ENCODE measurements around the gene SMAD1.

SMAD1 gene

DNA sequence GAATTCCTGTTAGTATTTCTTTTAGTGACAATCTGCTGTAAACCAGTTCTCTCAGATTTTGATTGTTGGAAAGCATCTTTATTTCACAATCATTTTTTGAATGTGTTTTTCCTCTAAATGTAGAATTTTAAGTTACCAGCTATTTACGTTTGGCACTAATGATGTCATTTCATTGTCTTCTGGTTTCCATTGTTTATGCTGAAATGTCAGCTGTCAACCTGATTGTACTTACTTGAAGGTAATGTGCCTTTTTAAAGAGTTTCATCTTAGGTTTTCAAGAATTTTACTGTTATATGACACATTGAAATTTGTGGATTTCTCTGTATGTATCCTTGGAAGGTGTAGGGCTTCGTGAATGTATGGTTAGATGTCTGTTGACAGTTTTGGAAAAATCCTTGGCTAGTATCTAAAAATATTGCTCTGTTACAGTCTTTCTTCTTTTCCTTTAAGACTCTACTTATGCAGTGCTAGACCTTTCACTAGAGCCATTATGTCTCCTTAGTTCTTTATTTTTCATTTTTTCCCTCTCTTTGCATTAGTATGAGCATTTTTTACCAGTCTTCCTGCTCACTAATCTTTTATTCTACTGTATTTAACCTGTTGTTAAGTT, 30.4 kb downstream of the SMAD1 start:
- Histone ChIP-seq H3K79me2 (ENCODE audit: low read length) (peaks cover 30% of the 10 kb centered on the region), H3K27me3 (replicated peaks; ENCODE audit: insufficient read depth, low read length) (no peaks in the 10 kb centered on the region)
- peak; percentile 20 for DNase-seq

DNA sequence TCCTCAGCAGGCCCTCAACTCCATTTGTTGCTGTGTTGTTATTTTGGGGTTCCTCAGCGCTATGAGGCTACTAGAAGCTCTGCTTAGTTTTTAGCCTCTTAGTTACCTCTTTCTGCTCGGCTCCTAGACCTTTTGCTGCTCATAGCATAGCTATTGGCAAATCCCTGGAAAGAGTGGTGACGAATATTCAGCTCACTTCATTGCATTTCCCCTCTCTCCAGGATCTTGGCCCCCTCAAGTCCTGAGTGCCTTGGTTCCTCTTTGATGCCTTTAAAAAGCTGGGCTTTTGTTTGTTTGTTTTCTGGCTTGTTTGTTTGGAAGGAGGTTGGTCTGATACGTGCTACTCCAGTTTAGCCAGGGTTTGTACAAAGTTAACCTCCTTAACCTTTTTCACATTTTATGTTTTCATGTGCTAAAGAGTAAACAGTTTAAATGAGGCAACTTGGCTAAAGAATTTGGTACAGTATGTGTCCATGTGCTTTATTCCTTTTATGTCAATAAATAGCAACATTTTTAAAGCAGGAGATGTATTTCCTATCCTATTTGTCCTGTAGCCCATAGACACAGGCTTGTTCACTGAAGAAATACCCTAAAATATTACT, 31.5 kb downstream of the SMAD1 start:
- Histone ChIP-seq H4K20me1 (ENCODE audit: insufficient read depth, low read length) (no peaks in the 10 kb centered on the region), H3K9me3 (replicated peaks; ENCODE audit: insufficient read depth, low read length) (0 out of 2 replicates have a peak, but pooled peaks cover 4% of the 10 kb centered on the region), H3K4me3 (ENCODE audit: low read length) (no peak overlapping the region), H3F3A (ENCODE audit: insufficient read depth, low read length) (no peaks in the 10 kb centered on the region), H3K36me3 (replicated peaks; ENCODE audit: insufficient read depth, low read length) (no peaks in the 10 kb centered on the region), H2AFZ (ENCODE audit: low read length) (no peak overlapping the region), H3K79me2 (ENCODE audit: low read length) (peaks cover 29% of the 10 kb centered on the region), H3K4me2 (ENCODE audit: low read depth, low read length) (no peak overlapping the region), H3K27me3 (replicated peaks; ENCODE audit: insufficient read depth, low read length) (no peaks in the 10 kb centered on the region), H3K4me1 (ENCODE audit: low read length) (no peaks in the 10 kb centered on the region), H3K9ac (ENCODE audit: low read length) (no peak overlapping the region), H3K27ac (ENCODE audit: low read length) (no peak overlapping the region), H3K9me2 (replicated peaks; ENCODE audit: insufficient read depth, low read length) (no peaks in the 10 kb centered on the region)
- DNase-seq: no peak
- TF ChIP-seq, protein P1, sequence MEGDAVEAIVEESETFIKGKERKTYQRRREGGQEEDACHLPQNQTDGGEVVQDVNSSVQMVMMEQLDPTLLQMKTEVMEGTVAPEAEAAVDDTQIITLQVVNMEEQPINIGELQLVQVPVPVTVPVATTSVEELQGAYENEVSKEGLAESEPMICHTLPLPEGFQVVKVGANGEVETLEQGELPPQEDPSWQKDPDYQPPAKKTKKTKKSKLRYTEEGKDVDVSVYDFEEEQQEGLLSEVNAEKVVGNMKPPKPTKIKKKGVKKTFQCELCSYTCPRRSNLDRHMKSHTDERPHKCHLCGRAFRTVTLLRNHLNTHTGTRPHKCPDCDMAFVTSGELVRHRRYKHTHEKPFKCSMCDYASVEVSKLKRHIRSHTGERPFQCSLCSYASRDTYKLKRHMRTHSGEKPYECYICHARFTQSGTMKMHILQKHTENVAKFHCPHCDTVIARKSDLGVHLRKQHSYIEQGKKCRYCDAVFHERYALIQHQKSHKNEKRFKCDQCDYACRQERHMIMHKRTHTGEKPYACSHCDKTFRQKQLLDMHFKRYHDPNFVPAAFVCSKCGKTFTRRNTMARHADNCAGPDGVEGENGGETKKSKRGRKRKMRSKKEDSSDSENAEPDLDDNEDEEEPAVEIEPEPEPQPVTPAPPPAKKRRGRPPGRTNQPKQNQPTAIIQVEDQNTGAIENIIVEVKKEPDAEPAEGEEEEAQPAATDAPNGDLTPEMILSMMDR (IDR thresholded peaks at IDR 0.05; ENCODE audit: low read length): no peak
- TF ChIP-seq EZH2phosphoT487 (IDR thresholded peaks at IDR 0.05; ENCODE audit: low read length): no peak
- no peak for TF ChIP-seq EZH2 (optimal IDR thresholded peaks at IDR 0.05; ENCODE audit: low read depth, low read length)

More for the DNA sequence above, 30.4 kb downstream of the SMAD1 start:
- TF ChIP-seq, protein P1 (IDR thresholded peaks at IDR 0.05; ENCODE audit: low read length): no peak
- TF ChIP-seq EZH2phosphoT487 (IDR thresholded peaks at IDR 0.05; ENCODE audit: low read length) (no peak), EZH2 (optimal IDR thresholded peaks at IDR 0.05; ENCODE audit: low read depth, low read length) (no peak)
- H3K4me1 ChIP-seq (ENCODE audit: low read length): peaks cover 8% of the 10 kb centered on the region
- no peak overlapping the region for H3K4me2 ChIP-seq (ENCODE audit: low read depth, low read length)
- H3K9me2 ChIP-seq (replicated peaks; ENCODE audit: insufficient read depth, low read length): no peaks in the 10 kb centered on the region
- H3F3A ChIP-seq (ENCODE audit: insufficient read depth, low read length): no peaks in the 10 kb centered on the region
- no peak overlapping the region for H3K9ac ChIP-seq (ENCODE audit: low read length)
- no peak overlapping the region for H3K27ac ChIP-seq (ENCODE audit: low read length)
- 0 out of 2 replicates have a peak, but pooled peaks cover 4% of the 10 kb centered on the region for H3K9me3 ChIP-seq (replicated peaks; ENCODE audit: insufficient read depth, low read length)
- H4K20me1 ChIP-seq (ENCODE audit: insufficient read depth, low read length): no peaks in the 10 kb centered on the region
- no peak overlapping the region for H3K4me3 ChIP-seq (ENCODE audit: low read length)
- H2AFZ ChIP-seq (ENCODE audit: low read length): no peak overlapping the region
- H3K36me3 ChIP-seq (replicated peaks; ENCODE audit: insufficient read depth, low read length): no peaks in the 10 kb centered on the region

GRCh38 chr4:145520172-145520571, 38.5 kb downstream of the SMAD1 start:
- no peak overlapping the region for H3K4me2 ChIP-seq (ENCODE audit: low read depth, low read length)
- TF ChIP-seq, protein P1 (IDR thresholded peaks at IDR 0.05; ENCODE audit: low read length): no peak
- no peak for TF ChIP-seq EZH2phosphoT487 (IDR thresholded peaks at IDR 0.05; ENCODE audit: low read length)
- TF ChIP-seq EZH2 (optimal IDR thresholded peaks at IDR 0.05; ENCODE audit: low read depth, low read length): no peak

More at GRCh38 chr4:145520172-145520571, 38.5 kb downstream of the SMAD1 start:
- Histone ChIP-seq H3K27ac (ENCODE audit: low read length) (no peak overlapping the region), H3F3A (ENCODE audit: insufficient read depth, low read length) (peaks cover 12% of the 10 kb centered on the region; the same call in 1 of the 2 replicates), H4K20me1 (ENCODE audit: insufficient read depth, low read length) (no peaks in the 10 kb centered on the region), H3K9ac (ENCODE audit: low read length) (no peak overlapping the region), H3K79me2 (ENCODE audit: low read length) (peaks cover 11% of the 10 kb centered on the region; the same call in 1 of the 2 replicates), H3K4me3 (ENCODE audit: low read length) (no peak overlapping the region), H3K36me3 (replicated peaks; ENCODE audit: insufficient read depth, low read length) (no peaks in the 10 kb centered on the region), H3K9me3 (replicated peaks; ENCODE audit: insufficient read depth, low read length) (no peaks in the 10 kb centered on the region), H3K9me2 (replicated peaks; ENCODE audit: insufficient read depth, low read length) (no peaks in the 10 kb centered on the region), H3K4me1 (ENCODE audit: low read length) (peaks cover 28% of the 10 kb centered on the region), H3K27me3 (replicated peaks; ENCODE audit: insufficient read depth, low read length) (no peaks in the 10 kb centered on the region), H2AFZ (ENCODE audit: low read length) (no peak overlapping the region)
- peak; percentile 47 for DNase-seq

All from MM.1S (cell line).